ENCODE results near the gene HS3ST3A1.
A peak's percentile ranks its signal among the peaks of the same experiment; 100 is the strongest.

Gene HS3ST3A1

GRCh38 chr17:13601776-13602551 lies at the start of gene HS3ST3A1:
Gene HS3ST3A1, minus strand, starts transcription at chr17:13601929. Its CDS starts 800 bp downstream, at chr17:13601129.
- peaks cover 44% of the 10 kb centered on the region for H3K79me2 ChIP-seq (ENCODE audit: control insufficient read depth, insufficient read depth, low read length, unreplicated experiment)
- H3K27ac ChIP-seq (ENCODE audit: low read depth, low read length): peak within 1 kb of the TSS; percentile 45
- H3K4me1 ChIP-seq (ENCODE audit: control insufficient read depth, insufficient read depth, low read length, unreplicated experiment): peaks cover 16% of the 10 kb centered on the region
- peak within 1 kb of the TSS; percentile 75 for H2AFZ ChIP-seq (ENCODE audit: low read length, unreplicated experiment)
- H3K36me3 ChIP-seq (ENCODE audit: insufficient read depth, low read length): no peaks in the 10 kb centered on the region
- H3K4me3 ChIP-seq (ENCODE audit: low read depth, low read length): peak within 1 kb of the TSS; percentile 96
- H3K27me3 ChIP-seq (ENCODE audit: insufficient read depth, low read length): 0 out of 2 replicates have a peak, but pooled peaks cover 3% of the 10 kb centered on the region

GRCh38 chr17:13650096-13650675 lies 48.5 kb upstream of the HS3ST3A1 start:
- H3K79me2 ChIP-seq (ENCODE audit: control insufficient read depth, insufficient read depth, low read length, unreplicated experiment): no peaks in the 10 kb centered on the region
- 0 out of 2 replicates have a peak, but pooled peaks cover 3% of the 10 kb centered on the region for H3K27me3 ChIP-seq (ENCODE audit: insufficient read depth, low read length)
- no peak overlapping the region for H2AFZ ChIP-seq (ENCODE audit: low read length, unreplicated experiment)
- H3K4me1 ChIP-seq (ENCODE audit: control insufficient read depth, insufficient read depth, low read length, unreplicated experiment): no peaks in the 10 kb centered on the region
- no peak overlapping the region for H3K27ac ChIP-seq (ENCODE audit: low read depth, low read length)
- no peaks in the 10 kb centered on the region for H3K36me3 ChIP-seq (ENCODE audit: insufficient read depth, low read length)
- no peak overlapping the region for H3K4me3 ChIP-seq (ENCODE audit: low read depth, low read length)

GRCh38 chr17:13647543-13648021 lies 45.9 kb upstream of the HS3ST3A1 start:
- Histone ChIP-seq H3K4me3 (ENCODE audit: low read depth, low read length) (no peak overlapping the region), H3K27me3 (ENCODE audit: insufficient read depth, low read length) (no peaks in the 10 kb centered on the region), H2AFZ (ENCODE audit: low read length, unreplicated experiment) (no peak overlapping the region), H3K36me3 (ENCODE audit: insufficient read depth, low read length) (no peaks in the 10 kb centered on the region), H3K4me1 (ENCODE audit: control insufficient read depth, insufficient read depth, low read length, unreplicated experiment) (no peaks in the 10 kb centered on the region), H3K27ac (ENCODE audit: low read depth, low read length) (no peak overlapping the region), H3K79me2 (ENCODE audit: control insufficient read depth, insufficient read depth, low read length, unreplicated experiment) (no peaks in the 10 kb centered on the region)

GRCh38 chr17:13646969-13647542 lies 45.3 kb upstream of the HS3ST3A1 start:
- no peaks in the 10 kb centered on the region for H3K79me2 ChIP-seq (ENCODE audit: control insufficient read depth, insufficient read depth, low read length, unreplicated experiment)
- H3K27me3 ChIP-seq (ENCODE audit: insufficient read depth, low read length): no peaks in the 10 kb centered on the region
- no peak overlapping the region for H2AFZ ChIP-seq (ENCODE audit: low read length, unreplicated experiment)
- H3K4me1 ChIP-seq (ENCODE audit: control insufficient read depth, insufficient read depth, low read length, unreplicated experiment): no peaks in the 10 kb centered on the region
- no peaks in the 10 kb centered on the region for H3K36me3 ChIP-seq (ENCODE audit: insufficient read depth, low read length)
- H3K4me3 ChIP-seq (ENCODE audit: low read depth, low read length): no peak overlapping the region
- H3K27ac ChIP-seq (ENCODE audit: low read depth, low read length): no peak overlapping the region

GRCh38 chr17:13646411-13646810 lies 44.7 kb upstream of the HS3ST3A1 start:
- H2AFZ ChIP-seq (ENCODE audit: low read length, unreplicated experiment): no peak overlapping the region
- no peak overlapping the region for H3K27ac ChIP-seq (ENCODE audit: low read depth, low read length)
- H3K4me1 ChIP-seq (ENCODE audit: control insufficient read depth, insufficient read depth, low read length, unreplicated experiment): no peaks in the 10 kb centered on the region
- H3K4me3 ChIP-seq (ENCODE audit: low read depth, low read length): no peak overlapping the region
- no peaks in the 10 kb centered on the region for H3K36me3 ChIP-seq (ENCODE audit: insufficient read depth, low read length)
- H3K79me2 ChIP-seq (ENCODE audit: control insufficient read depth, insufficient read depth, low read length, unreplicated experiment): no peaks in the 10 kb centered on the region
- no peaks in the 10 kb centered on the region for H3K27me3 ChIP-seq (ENCODE audit: insufficient read depth, low read length)

GRCh38 chr17:13643180-13643579 lies 41.5 kb upstream of the HS3ST3A1 start:
- no peak overlapping the region for H3K27ac ChIP-seq (ENCODE audit: low read depth, low read length)
- no peaks in the 10 kb centered on the region for H3K4me1 ChIP-seq (ENCODE audit: control insufficient read depth, insufficient read depth, low read length, unreplicated experiment)
- H3K36me3 ChIP-seq (ENCODE audit: insufficient read depth, low read length): no peaks in the 10 kb centered on the region
- no peaks in the 10 kb centered on the region; the same call in 1 of the 2 replicates for H3K27me3 ChIP-seq (ENCODE audit: insufficient read depth, low read length)
- no peak overlapping the region for H2AFZ ChIP-seq (ENCODE audit: low read length, unreplicated experiment)
- no peaks in the 10 kb centered on the region for H3K79me2 ChIP-seq (ENCODE audit: control insufficient read depth, insufficient read depth, low read length, unreplicated experiment)
- no peak overlapping the region for H3K4me3 ChIP-seq (ENCODE audit: low read depth, low read length)

GRCh38 chr17:13642188-13642587 lies 40.5 kb upstream of the HS3ST3A1 start:
- H3K36me3 ChIP-seq (ENCODE audit: insufficient read depth, low read length): no peaks in the 10 kb centered on the region
- H3K79me2 ChIP-seq (ENCODE audit: control insufficient read depth, insufficient read depth, low read length, unreplicated experiment): no peaks in the 10 kb centered on the region
- H3K4me1 ChIP-seq (ENCODE audit: control insufficient read depth, insufficient read depth, low read length, unreplicated experiment): no peaks in the 10 kb centered on the region

GRCh38 chr17:13640551-13640950 lies 38.8 kb upstream of the HS3ST3A1 start:
- Histone ChIP-seq H3K27ac (ENCODE audit: low read depth, low read length) (no peak overlapping the region), H3K4me3 (ENCODE audit: low read depth, low read length) (no peak overlapping the region), H3K27me3 (ENCODE audit: insufficient read depth, low read length) (no peaks in the 10 kb centered on the region; the same call in 1 of the 2 replicates), H3K36me3 (ENCODE audit: insufficient read depth, low read length) (no peaks in the 10 kb centered on the region), H3K79me2 (ENCODE audit: control insufficient read depth, insufficient read depth, low read length, unreplicated experiment) (no peaks in the 10 kb centered on the region), H2AFZ (ENCODE audit: low read length, unreplicated experiment) (no peak overlapping the region), H3K4me1 (ENCODE audit: control insufficient read depth, insufficient read depth, low read length, unreplicated experiment) (no peaks in the 10 kb centered on the region)

More at GRCh38 chr17:13642188-13642587, 40.5 kb upstream of the HS3ST3A1 start:
- Histone ChIP-seq H3K4me3 (ENCODE audit: low read depth, low read length) (no peak overlapping the region), H2AFZ (ENCODE audit: low read length, unreplicated experiment) (no peak overlapping the region), H3K27ac (ENCODE audit: low read depth, low read length) (no peak overlapping the region), H3K27me3 (ENCODE audit: insufficient read depth, low read length) (no peaks in the 10 kb centered on the region; the same call in 1 of the 2 replicates)

- Histone ChIP-seq H3K36me3 (ENCODE audit: insufficient read depth, low read length) (no peaks in the 10 kb centered on the region), H3K4me1 (ENCODE audit: control insufficient read depth, insufficient read depth, low read length, unreplicated experiment) (no peaks in the 10 kb centered on the region), H2AFZ (ENCODE audit: low read length, unreplicated experiment) (no peak overlapping the region), H3K27me3 (ENCODE audit: insufficient read depth, low read length) (no peaks in the 10 kb centered on the region; the same call in 1 of the 2 replicates), H3K27ac (ENCODE audit: low read depth, low read length) (no peak overlapping the region), H3K4me3 (ENCODE audit: low read depth, low read length) (no peak overlapping the region), H3K79me2 (ENCODE audit: control insufficient read depth, insufficient read depth, low read length, unreplicated experiment) (no peaks in the 10 kb centered on the region)
These were observed 37.2 kb upstream of the HS3ST3A1 start for GRCh38 chr17:13638855-13639458.

- Histone ChIP-seq H3K4me1 (ENCODE audit: control insufficient read depth, insufficient read depth, low read length, unreplicated experiment) (no peaks in the 10 kb centered on the region), H3K27me3 (ENCODE audit: insufficient read depth, low read length) (no peaks in the 10 kb centered on the region; the same call in 1 of the 2 replicates), H3K36me3 (ENCODE audit: insufficient read depth, low read length) (no peaks in the 10 kb centered on the region), H3K27ac (ENCODE audit: low read depth, low read length) (no peak overlapping the region), H2AFZ (ENCODE audit: low read length, unreplicated experiment) (no peak overlapping the region), H3K79me2 (ENCODE audit: control insufficient read depth, insufficient read depth, low read length, unreplicated experiment) (no peaks in the 10 kb centered on the region), H3K4me3 (ENCODE audit: low read depth, low read length) (no peak overlapping the region)
These were observed 35.2 kb upstream of the HS3ST3A1 start for GRCh38 chr17:13636951-13637350.

Measured in ACC112 (cell line).